Vagina (tissue), 2 donors: ENCODE data around the gene SSBP2.

Source experiments
- POLR2A ChIP-seq, 2 donors: fragments of 450-650 bp; IDR thresholded peaks; one replicate each; pipeline ENCODE4 v1.6.1; 2017; ENCODE audit warnings: antibody characterized with exemption in 2 of 2, mild to moderate bottlenecking in 2 of 2, moderate library complexity in 2 of 2
- POLR2AphosphoS5 ChIP-seq, 2 donors: sonication (generic); formaldehyde crosslinking; IDR thresholded peaks; one replicate each; pipeline ENCODE4 v1.9.0; 2017; ENCODE audit warnings: antibody characterized with exemption in 2 of 2, mild to moderate bottlenecking in 2 of 2, low read depth in 1 of 2; ENCODE audit not compliant: insufficient read depth in 1 of 2
- TF ChIP-seq, protein P1 (sequence below), 3 experiments: fragments of 450-650 bp in 2 of 3; fragments of 200-600 bp in 1 of 3; sonication (generic) in 1 of 3; IDR thresholded peaks; one replicate each; pipeline ENCODE4 v1.5.1; 2017 to 2019; ENCODE audit warnings: antibody characterized with exemption in 3 of 3, mild to moderate bottlenecking in 2 of 3, moderate library complexity in 2 of 3

DNA sequence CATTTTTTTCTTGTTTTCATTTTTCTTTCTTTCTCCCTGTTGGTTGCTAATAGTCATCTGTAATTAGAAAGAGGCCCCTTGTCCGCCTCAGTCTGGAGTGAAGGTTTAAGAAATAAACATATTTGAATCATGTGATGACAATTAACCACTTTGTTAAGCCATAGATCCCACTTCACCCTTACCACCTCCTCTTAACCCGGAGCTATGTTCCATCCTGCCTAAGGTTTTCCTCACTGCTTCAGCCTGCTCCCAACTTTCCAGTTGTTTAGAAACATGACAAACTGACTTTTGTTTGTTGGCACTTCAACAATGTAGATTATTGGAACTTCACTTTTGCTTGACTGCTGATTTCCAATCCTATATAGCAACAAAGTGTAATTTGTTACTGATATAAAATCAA, 37.4 kb upstream of the SSBP2 start:
- TF ChIP-seq, protein P1, sequence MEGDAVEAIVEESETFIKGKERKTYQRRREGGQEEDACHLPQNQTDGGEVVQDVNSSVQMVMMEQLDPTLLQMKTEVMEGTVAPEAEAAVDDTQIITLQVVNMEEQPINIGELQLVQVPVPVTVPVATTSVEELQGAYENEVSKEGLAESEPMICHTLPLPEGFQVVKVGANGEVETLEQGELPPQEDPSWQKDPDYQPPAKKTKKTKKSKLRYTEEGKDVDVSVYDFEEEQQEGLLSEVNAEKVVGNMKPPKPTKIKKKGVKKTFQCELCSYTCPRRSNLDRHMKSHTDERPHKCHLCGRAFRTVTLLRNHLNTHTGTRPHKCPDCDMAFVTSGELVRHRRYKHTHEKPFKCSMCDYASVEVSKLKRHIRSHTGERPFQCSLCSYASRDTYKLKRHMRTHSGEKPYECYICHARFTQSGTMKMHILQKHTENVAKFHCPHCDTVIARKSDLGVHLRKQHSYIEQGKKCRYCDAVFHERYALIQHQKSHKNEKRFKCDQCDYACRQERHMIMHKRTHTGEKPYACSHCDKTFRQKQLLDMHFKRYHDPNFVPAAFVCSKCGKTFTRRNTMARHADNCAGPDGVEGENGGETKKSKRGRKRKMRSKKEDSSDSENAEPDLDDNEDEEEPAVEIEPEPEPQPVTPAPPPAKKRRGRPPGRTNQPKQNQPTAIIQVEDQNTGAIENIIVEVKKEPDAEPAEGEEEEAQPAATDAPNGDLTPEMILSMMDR (IDR thresholded peaks at IDR 0.05), result no peak
- TF ChIP-seq POLR2A (IDR thresholded peaks at IDR 0.05), result no peak
- TF ChIP-seq POLR2AphosphoS5 (IDR thresholded peaks at IDR 0.05; ENCODE audit: insufficient read depth in 1 of 2, low read depth in 1 of 2), result no peak
